Measurements from ENCODE around the gene SLTM.
"Not testable (repeated sequence)": the region's sequence is repeated elsewhere in the genome, so short reads cannot be mapped to it uniquely, and the experiment has no call there.

The SLTM gene

GRCh38 chr15:58957101-58957973 lies 23.9 kb upstream of the SLTM start:
- no peak overlapping the region for H3K27ac Mint-ChIP-seq
- H3K36me3 Mint-ChIP-seq (ENCODE audit: low read depth), result no peaks in the 10 kb centered on the region
- peak; percentile 71 for TF ChIP-seq CTCF (IDR thresholded peaks at IDR 0.05)
- H3K4me1 Mint-ChIP-seq, result no peaks in the 10 kb centered on the region
- H3K4me3 Mint-ChIP-seq, result no peak overlapping the region
- H3K9me3 Mint-ChIP-seq, result no peaks in the 10 kb centered on the region
- peaks cover 3% of the 10 kb centered on the region for H3K27me3 Mint-ChIP-seq (ENCODE audit: low read depth, poor library complexity)
- peak; percentile 63 for DNase-seq

- Mint-ChIP-seq H3K27me3 (ENCODE audit: low read depth, poor library complexity) (peaks cover 5% of the 10 kb centered on the region), H3K4me3 (no peak overlapping the region), H3K9me3 (no peaks in the 10 kb centered on the region), H3K36me3 (ENCODE audit: low read depth) (no peaks in the 10 kb centered on the region), H3K4me1 (no peaks in the 10 kb centered on the region), H3K27ac (no peak overlapping the region)
- no peak for DNase-seq
- TF ChIP-seq CTCF (IDR thresholded peaks at IDR 0.05), result no peak
These were observed 19.3 kb upstream of the SLTM start for GRCh38 chr15:58952751-58953150.

GRCh38 chr15:58951388-58952007 lies 18.0 kb upstream of the SLTM start:
- no peak for TF ChIP-seq CTCF (IDR thresholded peaks at IDR 0.05)
- peaks cover 5% of the 10 kb centered on the region for H3K27me3 Mint-ChIP-seq (ENCODE audit: low read depth, poor library complexity)
- no peaks in the 10 kb centered on the region for H3K9me3 Mint-ChIP-seq
- H3K36me3 Mint-ChIP-seq (ENCODE audit: low read depth), result no peaks in the 10 kb centered on the region
- DNase-seq, result no peak
- no peaks in the 10 kb centered on the region for H3K4me1 Mint-ChIP-seq
- no peak overlapping the region for H3K4me3 Mint-ChIP-seq
- H3K27ac Mint-ChIP-seq, result no peak overlapping the region

GRCh38 chr15:58947179-58947578 lies 13.7 kb upstream of the SLTM start:
- Mint-ChIP-seq H3K4me1 (no peaks in the 10 kb centered on the region), H3K36me3 (ENCODE audit: low read depth) (no peaks in the 10 kb centered on the region), H3K9me3 (no peaks in the 10 kb centered on the region), H3K27ac (no peak overlapping the region), H3K4me3 (no peak overlapping the region), H3K27me3 (ENCODE audit: low read depth, poor library complexity) (peaks cover 10% of the 10 kb centered on the region)
- DNase-seq, result no peak
- TF ChIP-seq CTCF (IDR thresholded peaks at IDR 0.05), result no peak

GRCh38 chr15:58934974-58935373 lies 1.5 kb upstream of the SLTM start:
- not testable (repeated sequence) for H3K9me3 Mint-ChIP-seq; H3K27me3 Mint-ChIP-seq (ENCODE audit: low read depth, poor library complexity); H3K36me3 Mint-ChIP-seq (ENCODE audit: low read depth); DNase-seq
- Mint-ChIP-seq H3K27ac (peak overlapping the region; percentile 99), H3K4me1 (peaks cover 23% of the 10 kb centered on the region), H3K4me3 (peak overlapping the region; percentile 95)

GRCh38 chr15:58934521-58934920 lies 1.0 kb upstream of the SLTM start:
- Mint-ChIP-seq H3K27me3 (ENCODE audit: low read depth, poor library complexity) (no peaks in the 10 kb centered on the region), H3K4me3 (peak overlapping the region; percentile 95), H3K27ac (peak overlapping the region; percentile 99), H3K9me3 (no peaks in the 10 kb centered on the region), H3K4me1 (peaks cover 23% of the 10 kb centered on the region), H3K36me3 (ENCODE audit: low read depth) (no peaks in the 10 kb centered on the region)
- no peak for TF ChIP-seq CTCF (IDR thresholded peaks at IDR 0.05)
- no peak for DNase-seq

Measured in nephron progenitor cell (in vitro differentiated cells).